Caco-2 (cell line): ENCODE results near the gene FHIT. TPM values are rescaled to one million over a fixed set of nuclear protein-coding genes. Genes with fewer than 3 reads are reported as not detected.
A peak's percentile ranks its signal among the peaks of the same experiment; 100 is the strongest.

Source experiments
- BruUV-seq: library from RNA; stranded (reverse); fragments of 400-500 nt; replicated peaks from 2 replicates; lab custom pipeline; 2021; lab: Mats Ljungman, UMichigan
- CTCF ChIA-PET: fragments of 300-600 bp; sonication (Branson Sonifier 250); formaldehyde crosslinking; loops from one replicate; lab custom pipeline; 2022; ENCODE audit warnings: antibody characterized with exemption; lab: Charles Lee
- POLR2A ChIA-PET: fragments of 300-600 bp; sonication (Branson Sonifier 250); formaldehyde crosslinking; loops from one replicate; lab custom pipeline; 2022; ENCODE audit warnings: antibody characterized with exemption; lab: Charles Lee
- DNase-seq, 2 experiments: peaks; one replicate each; pipeline versions ENCODE4 v3.0.0 to v3.0.0-alpha.2; 2020 to 2022
- H3K27me3 ChIP-seq: replicated peaks from 2 replicates; pipeline ENCODE4 v1.6.0; 2011; ENCODE audit warnings: low read length; ENCODE audit not compliant: control insufficient read depth, insufficient read depth
- H3K36me3 ChIP-seq: 2 replicates; pipeline ENCODE4 v1.5.1; 2011; ENCODE audit warnings: low read length; ENCODE audit not compliant: control insufficient read depth, insufficient read depth
- H3K4me1 ChIP-seq: fragments of 250-450 bp; sonication (Bioruptor Pico); 2 replicates; pipeline ENCODE4 v1.5.1; 2020; ENCODE audit warnings: mild to moderate bottlenecking
- H3K4me3 ChIP-seq: 2 replicates; pipeline ENCODE4 v1.5.1; 2011; ENCODE audit warnings: low read depth, mild to moderate bottlenecking, control low read depth, low read length
- H3K9me3 ChIP-seq: fragments of 250-450 bp; sonication (Bioruptor Pico); 2 replicates; pipeline ENCODE4 v1.5.1; 2020; ENCODE audit warnings: mild to moderate bottlenecking, moderate library complexity
- H3K27ac Mint-ChIP-seq: one replicate; pipeline ENCODE4 v1.8.0; 2022; ENCODE audit warnings: mixed read lengths; ENCODE audit not compliant: unreplicated experiment
- H3K27me3 Mint-ChIP-seq: one replicate; pipeline ENCODE4 v1.8.0; 2022; ENCODE audit warnings: mixed read lengths; ENCODE audit not compliant: insufficient read depth, unreplicated experiment
- H3K36me3 Mint-ChIP-seq: one replicate; pipeline ENCODE4 v1.8.0; 2022; ENCODE audit warnings: mild to moderate bottlenecking, mixed read lengths; ENCODE audit not compliant: insufficient read depth, unreplicated experiment
- H3K4me1 Mint-ChIP-seq: one replicate; pipeline ENCODE4 v1.8.0; 2022; ENCODE audit warnings: low read depth, mixed read lengths; ENCODE audit not compliant: unreplicated experiment
- H3K4me3 Mint-ChIP-seq: one replicate; pipeline ENCODE4 v1.8.0; 2022; ENCODE audit warnings: mild to moderate bottlenecking, moderate library complexity, mixed read lengths; ENCODE audit not compliant: unreplicated experiment
- H3K9me3 Mint-ChIP-seq: one replicate; pipeline ENCODE4 v1.8.0; 2022; ENCODE audit warnings: mixed read lengths; ENCODE audit not compliant: unreplicated experiment
- intact Hi-C: fragments of 100-400 bp; cut with micrococcal nuclease; formaldehyde crosslinking; loops from one replicate; pipeline ENCODE4 v1.10.0; 2022; ENCODE audit not compliant: unreplicated experiment
- total RNA-seq: library from RNA; stranded (reverse); gene quantifications from 2 replicates; pipeline ENCODE4 v1.2.3, GENCODE V29; 2022
- TF ChIP-seq, protein P1 (sequence below), 2 experiments: fragments of 200-600 bp in 1 of 2; IDR thresholded peaks; 1 replicate in 1 of 2; 2 replicates in 1 of 2; pipeline versions ENCODE4 v1.5.1 to v1.8.0; 2011 to 2022; ENCODE audit warnings: antibody characterized with exemption in 1 of 2, control low read depth in 1 of 2, inconsistent platforms in 1 of 2, low read depth in 1 of 2, low read length in 1 of 2, mild to moderate bottlenecking in 1 of 2, moderate library complexity in 1 of 2; ENCODE audit not compliant: insufficient read depth in 1 of 2, severe bottlenecking in 1 of 2, unreplicated experiment in 1 of 2

Gene FHIT
- total RNA-seq, 1 experiment from 2014 or later = 8.3 TPM

DNA sequence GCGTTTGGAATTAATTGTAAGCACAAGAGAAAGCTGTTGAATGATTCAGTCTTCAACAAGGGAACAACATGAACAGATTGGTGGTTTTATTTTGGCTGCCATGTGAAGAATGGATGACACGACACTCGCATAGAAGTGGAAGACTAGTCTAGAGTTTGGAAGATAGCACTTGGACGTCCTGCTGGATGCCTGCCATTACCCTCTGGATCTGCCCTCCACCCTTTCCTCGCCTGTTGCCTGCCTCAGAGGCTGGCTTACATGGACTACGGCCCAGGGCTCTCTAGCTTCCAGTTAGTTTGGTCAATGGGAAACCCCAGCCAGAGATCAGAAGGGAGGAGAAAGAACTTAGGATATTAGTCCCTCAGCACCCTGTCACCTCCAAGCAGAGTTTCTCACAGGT, 493.5 kb downstream of the FHIT start:
- ChIA-PET POLR2A (no interaction called here), CTCF (no interaction called here)
- Mint-ChIP-seq H3K4me3 (no peak overlapping the region), H3K9me3 (peaks cover 6% of the 10 kb centered on the region), H3K27ac (no peak overlapping the region), H3K4me1 (no peaks in the 10 kb centered on the region), H3K27me3 (no peaks in the 10 kb centered on the region), H3K36me3 (no peaks in the 10 kb centered on the region)
- Histone ChIP-seq H3K4me1 (no peaks in the 10 kb centered on the region), H3K9me3 (no peaks in the 10 kb centered on the region), H3K27me3 (no peaks in the 10 kb centered on the region), H3K36me3 (no peaks in the 10 kb centered on the region), H3K4me3 (no peak overlapping the region)
- intact Hi-C loops = loop anchor here (10.0 kb wide), 2 partner anchors 187 to 537 kb away; no protein-coding TSS in a partner anchor
- TF ChIP-seq, protein P1, sequence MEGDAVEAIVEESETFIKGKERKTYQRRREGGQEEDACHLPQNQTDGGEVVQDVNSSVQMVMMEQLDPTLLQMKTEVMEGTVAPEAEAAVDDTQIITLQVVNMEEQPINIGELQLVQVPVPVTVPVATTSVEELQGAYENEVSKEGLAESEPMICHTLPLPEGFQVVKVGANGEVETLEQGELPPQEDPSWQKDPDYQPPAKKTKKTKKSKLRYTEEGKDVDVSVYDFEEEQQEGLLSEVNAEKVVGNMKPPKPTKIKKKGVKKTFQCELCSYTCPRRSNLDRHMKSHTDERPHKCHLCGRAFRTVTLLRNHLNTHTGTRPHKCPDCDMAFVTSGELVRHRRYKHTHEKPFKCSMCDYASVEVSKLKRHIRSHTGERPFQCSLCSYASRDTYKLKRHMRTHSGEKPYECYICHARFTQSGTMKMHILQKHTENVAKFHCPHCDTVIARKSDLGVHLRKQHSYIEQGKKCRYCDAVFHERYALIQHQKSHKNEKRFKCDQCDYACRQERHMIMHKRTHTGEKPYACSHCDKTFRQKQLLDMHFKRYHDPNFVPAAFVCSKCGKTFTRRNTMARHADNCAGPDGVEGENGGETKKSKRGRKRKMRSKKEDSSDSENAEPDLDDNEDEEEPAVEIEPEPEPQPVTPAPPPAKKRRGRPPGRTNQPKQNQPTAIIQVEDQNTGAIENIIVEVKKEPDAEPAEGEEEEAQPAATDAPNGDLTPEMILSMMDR (IDR thresholded peaks at IDR 0.05; ENCODE audit: insufficient read depth in 1 of 2, low read depth in 1 of 2, low read length in 1 of 2, severe bottlenecking in 1 of 2, unreplicated experiment in 1 of 2) = no peak
- no TSS peak for BruUV-seq
- no peak for DNase-seq

DNA sequence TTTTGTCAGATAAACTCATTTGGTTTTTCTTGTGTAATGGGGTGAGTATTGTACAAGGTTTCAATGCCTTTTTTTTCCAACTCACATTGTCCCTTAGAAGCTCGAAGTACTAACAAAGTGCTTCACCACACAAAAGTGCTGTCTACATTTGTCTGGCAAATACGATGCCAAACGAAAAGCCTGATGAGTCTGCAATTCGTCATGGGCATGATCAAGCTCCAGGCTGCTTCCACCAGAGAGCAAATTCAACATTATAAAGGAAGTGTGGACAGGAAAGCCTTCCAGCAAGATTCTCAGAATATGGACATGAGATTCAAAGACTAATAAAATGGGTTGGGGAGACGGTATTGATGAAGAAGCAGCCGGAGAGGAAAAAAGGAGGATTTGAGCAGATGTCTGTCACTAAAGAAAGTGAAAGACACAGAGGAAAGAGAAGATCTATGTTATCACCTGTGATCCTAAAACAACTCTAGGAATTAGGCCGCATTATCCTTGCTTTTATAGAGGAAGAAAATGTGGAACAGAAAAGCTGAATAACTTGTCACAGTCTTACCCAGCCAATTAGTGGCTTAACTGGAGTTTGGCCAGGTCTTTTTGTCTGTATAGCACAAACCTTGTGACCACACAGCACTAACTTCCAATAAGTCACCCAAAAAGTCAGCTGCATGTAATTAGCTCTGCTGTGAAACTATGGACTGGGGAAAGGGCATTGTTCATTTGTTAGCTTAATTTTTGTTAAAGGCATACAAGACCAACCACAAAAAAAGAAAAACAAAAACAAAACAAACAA, 494.8 kb downstream of the FHIT start:
- H3K4me1 Mint-ChIP-seq = no peaks in the 10 kb centered on the region
- H3K4me3 ChIP-seq = no peak overlapping the region
- CTCF ChIA-PET = no interaction called here
- H3K4me1 ChIP-seq = no peaks in the 10 kb centered on the region
- H3K9me3 Mint-ChIP-seq = peaks cover 6% of the 10 kb centered on the region
- no peaks in the 10 kb centered on the region for H3K27me3 ChIP-seq
- no peak overlapping the region for H3K27ac Mint-ChIP-seq
- H3K36me3 Mint-ChIP-seq = no peaks in the 10 kb centered on the region
- no peak overlapping the region for H3K4me3 Mint-ChIP-seq
- no peak for DNase-seq
- H3K36me3 ChIP-seq = no peaks in the 10 kb centered on the region
- TF ChIP-seq, protein P1 (IDR thresholded peaks at IDR 0.05; ENCODE audit: insufficient read depth in 1 of 2, low read depth in 1 of 2, low read length in 1 of 2, severe bottlenecking in 1 of 2, unreplicated experiment in 1 of 2) = no peak
- no peaks in the 10 kb centered on the region for H3K9me3 ChIP-seq
- BruUV-seq = no TSS peak
- H3K27me3 Mint-ChIP-seq = no peaks in the 10 kb centered on the region
- POLR2A ChIA-PET = no interaction called here
- intact Hi-C loops = loop anchor here (10.0 kb wide), 2 partner anchors 188 to 538 kb away; no protein-coding TSS in a partner anchor

DNA sequence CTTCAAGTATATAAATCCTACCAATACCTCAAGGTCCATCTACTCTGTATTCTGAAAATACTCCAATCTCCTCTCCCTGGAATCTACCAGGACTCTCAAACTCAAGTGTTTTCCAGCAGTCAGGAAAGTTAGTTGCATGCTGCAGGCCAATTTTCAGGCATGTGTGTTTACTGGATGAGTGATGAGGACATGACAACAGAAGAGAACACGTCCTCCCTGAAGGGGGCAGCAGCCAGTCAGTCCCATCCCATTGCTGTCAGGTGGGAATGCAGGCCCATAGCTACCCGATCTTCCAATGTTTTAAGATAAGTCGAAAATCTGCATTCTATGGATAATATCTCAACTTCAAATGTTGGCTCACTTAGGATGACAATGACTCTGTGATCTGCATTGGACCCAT, 496.2 kb downstream of the FHIT start:
- H3K36me3 Mint-ChIP-seq = no peaks in the 10 kb centered on the region
- POLR2A ChIA-PET = no interaction called here
- BruUV-seq = no TSS peak
- H3K4me1 ChIP-seq = no peaks in the 10 kb centered on the region
- DNase-seq = peak; percentile 48 to 52
- no peaks in the 10 kb centered on the region for H3K27me3 Mint-ChIP-seq
- no peaks in the 10 kb centered on the region for H3K36me3 ChIP-seq
- intact Hi-C loops = loop anchor here (1.0 to 10.0 kb wide), 4 partner anchors 122 to 616 kb away; no protein-coding TSS in a partner anchor
- H3K9me3 Mint-ChIP-seq = peaks cover 16% of the 10 kb centered on the region
- no peaks in the 10 kb centered on the region for H3K4me1 Mint-ChIP-seq
- CTCF ChIA-PET = interaction anchor here (0.5 to 1.7 kb wide), 6 partner anchors 17 to 627 kb away, joined by 3 to 7 read pairs (median 4); no protein-coding TSS in a partner anchor
- H3K27ac Mint-ChIP-seq = no peak overlapping the region
- no peak overlapping the region for H3K4me3 Mint-ChIP-seq
- H3K27me3 ChIP-seq = no peaks in the 10 kb centered on the region
- TF ChIP-seq, protein P1 (IDR thresholded peaks at IDR 0.05; ENCODE audit: insufficient read depth in 1 of 2, low read depth in 1 of 2, low read length in 1 of 2, severe bottlenecking in 1 of 2, unreplicated experiment in 1 of 2) = peak; percentile 37 to 48
- H3K9me3 ChIP-seq = no peaks in the 10 kb centered on the region; the same call in 1 of the 2 replicates
- no peak overlapping the region for H3K4me3 ChIP-seq
